ENCODE data around the gene ERBB4. TPM values are rescaled to one million over a fixed set of nuclear protein-coding genes. Genes with fewer than 3 reads are reported as not detected.

Gene ERBB4
- polyA plus RNA-seq, 2 of the 4 experiments (the other 2 are of a cell fraction), result not detected

DNA sequence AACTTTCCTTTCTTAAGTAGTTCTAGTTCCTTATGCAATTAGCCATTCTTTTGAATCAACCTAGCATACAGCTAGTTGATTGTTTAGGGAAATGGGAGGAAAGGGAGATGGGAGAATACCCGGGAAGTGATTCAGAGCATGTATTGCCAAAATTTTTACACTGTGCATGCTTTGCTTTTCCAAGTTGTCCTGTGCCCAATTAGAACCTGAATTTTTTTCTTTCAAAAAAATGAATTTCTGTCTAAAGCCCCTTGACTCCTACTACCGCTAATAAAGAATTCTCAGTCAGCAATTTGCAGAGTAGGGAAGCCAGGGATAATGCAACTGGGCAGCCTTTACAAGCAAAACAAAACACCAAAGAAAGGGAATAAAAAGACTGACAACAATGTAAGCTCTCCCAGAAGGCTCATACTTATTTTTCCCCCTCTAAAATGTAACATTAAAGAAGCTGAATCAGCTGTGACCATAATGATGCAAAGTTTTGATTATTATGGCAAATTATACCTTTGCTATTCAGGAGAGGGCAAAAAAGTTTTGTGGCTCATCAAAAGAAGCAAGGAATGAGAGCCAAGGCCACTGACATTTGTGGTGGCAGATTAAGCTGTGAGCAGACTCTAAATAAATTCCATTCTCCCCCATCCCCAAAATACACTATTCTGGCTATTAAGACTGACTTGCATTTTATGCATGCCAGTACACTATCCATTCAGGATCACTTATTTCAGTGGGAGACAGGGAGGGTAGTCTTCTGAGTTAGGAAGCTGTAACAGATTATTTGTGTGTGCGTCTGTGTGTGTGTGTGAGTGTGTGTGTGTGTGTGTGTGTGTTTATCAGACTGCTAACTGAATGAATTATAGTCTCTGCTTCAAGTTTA is 174.3 kb downstream of the ERBB4 start (continued):
- TF ChIP-seq, protein P1, sequence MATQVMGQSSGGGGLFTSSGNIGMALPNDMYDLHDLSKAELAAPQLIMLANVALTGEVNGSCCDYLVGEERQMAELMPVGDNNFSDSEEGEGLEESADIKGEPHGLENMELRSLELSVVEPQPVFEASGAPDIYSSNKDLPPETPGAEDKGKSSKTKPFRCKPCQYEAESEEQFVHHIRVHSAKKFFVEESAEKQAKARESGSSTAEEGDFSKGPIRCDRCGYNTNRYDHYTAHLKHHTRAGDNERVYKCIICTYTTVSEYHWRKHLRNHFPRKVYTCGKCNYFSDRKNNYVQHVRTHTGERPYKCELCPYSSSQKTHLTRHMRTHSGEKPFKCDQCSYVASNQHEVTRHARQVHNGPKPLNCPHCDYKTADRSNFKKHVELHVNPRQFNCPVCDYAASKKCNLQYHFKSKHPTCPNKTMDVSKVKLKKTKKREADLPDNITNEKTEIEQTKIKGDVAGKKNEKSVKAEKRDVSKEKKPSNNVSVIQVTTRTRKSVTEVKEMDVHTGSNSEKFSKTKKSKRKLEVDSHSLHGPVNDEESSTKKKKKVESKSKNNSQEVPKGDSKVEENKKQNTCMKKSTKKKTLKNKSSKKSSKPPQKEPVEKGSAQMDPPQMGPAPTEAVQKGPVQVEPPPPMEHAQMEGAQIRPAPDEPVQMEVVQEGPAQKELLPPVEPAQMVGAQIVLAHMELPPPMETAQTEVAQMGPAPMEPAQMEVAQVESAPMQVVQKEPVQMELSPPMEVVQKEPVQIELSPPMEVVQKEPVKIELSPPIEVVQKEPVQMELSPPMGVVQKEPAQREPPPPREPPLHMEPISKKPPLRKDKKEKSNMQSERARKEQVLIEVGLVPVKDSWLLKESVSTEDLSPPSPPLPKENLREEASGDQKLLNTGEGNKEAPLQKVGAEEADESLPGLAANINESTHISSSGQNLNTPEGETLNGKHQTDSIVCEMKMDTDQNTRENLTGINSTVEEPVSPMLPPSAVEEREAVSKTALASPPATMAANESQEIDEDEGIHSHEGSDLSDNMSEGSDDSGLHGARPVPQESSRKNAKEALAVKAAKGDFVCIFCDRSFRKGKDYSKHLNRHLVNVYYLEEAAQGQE (IDR thresholded peaks at IDR 0.05), result no peak

DNA sequence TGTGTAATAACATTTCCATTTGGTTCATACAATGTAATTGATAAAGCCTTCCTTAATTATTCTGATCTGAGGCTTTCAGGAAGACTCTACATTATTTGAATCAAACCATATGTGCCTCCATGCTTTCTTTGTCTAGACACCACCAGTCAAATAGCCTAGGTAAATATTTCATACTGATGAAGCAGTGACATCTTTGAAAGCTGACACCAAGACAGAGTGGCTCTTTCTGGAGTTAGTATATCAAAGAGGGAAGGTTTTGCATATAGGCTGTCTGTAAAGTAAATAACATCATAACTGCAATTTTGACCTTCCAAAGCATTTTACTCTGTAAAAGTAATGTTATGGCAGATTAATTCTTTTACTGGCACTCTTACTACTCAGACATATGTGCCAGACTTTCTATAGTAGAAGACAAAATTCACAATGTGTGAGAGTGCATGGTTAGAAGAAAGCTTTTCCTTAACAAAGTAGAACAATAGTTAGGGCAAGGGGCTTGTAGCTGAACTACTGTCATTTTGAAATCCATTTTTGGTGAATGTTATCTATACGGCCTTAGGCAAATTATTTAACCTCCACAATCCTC is 177.3 kb downstream of the ERBB4 start:
- DNase-seq (ENCODE audit: low read depth in 1 of 2, low spot score in 1 of 2) (no peak), FAIRE-seq (no peak), ATAC-seq (no peak)
- no peak overlapping the region for H3K4me3 ChIP-seq
- WGBS (ENCODE audit: missing lambda C conversion rate), result 49% methylated on average over 1 of the region's 1 CpG
- H3K4me1 ChIP-seq, result no peaks in the 10 kb centered on the region
- ChIA-PET POLR2A (no interaction called here), CTCF (no interaction called here)
- TF ChIP-seq SREBF2 (IDR thresholded peaks at IDR 0.05), result no peak
- no peak overlapping the region for H3K4me2 ChIP-seq
- no peak overlapping the region for H3K27ac ChIP-seq
- no peaks in the 10 kb centered on the region for H3K9me3 ChIP-seq

DNA sequence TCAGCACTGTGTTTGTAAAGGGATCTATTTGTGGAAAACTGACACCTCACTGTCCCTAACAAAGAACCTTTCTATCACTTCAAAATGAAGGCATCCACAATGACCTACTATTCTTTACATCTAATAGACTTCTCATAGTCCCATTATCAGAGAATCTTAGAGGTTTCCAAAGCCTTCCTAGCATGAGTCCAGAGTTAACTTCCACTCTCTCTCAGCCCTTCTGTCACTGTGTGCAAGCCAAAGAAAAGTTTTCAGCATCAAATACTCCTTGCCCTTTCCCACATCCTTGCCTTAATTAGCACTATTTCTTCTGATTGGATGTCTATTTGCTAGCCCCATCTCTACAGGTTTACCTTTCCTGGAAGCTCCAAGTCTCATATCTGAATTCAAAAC is 178.5 kb downstream of the ERBB4 start:
- no peak for DNase-seq (ENCODE audit: low read depth in 1 of 2, low spot score in 1 of 2)
- POLR2A ChIA-PET, result no interaction called here
- no peaks in the 10 kb centered on the region for H3K4me1 ChIP-seq
- H3K4me3 ChIP-seq, result no peak overlapping the region
- no peak overlapping the region for H3K4me2 ChIP-seq
- no peak for TF ChIP-seq RARB (CRISPR knock-in tag; IDR thresholded peaks at IDR 0.05)
- TF ChIP-seq, protein P2, sequence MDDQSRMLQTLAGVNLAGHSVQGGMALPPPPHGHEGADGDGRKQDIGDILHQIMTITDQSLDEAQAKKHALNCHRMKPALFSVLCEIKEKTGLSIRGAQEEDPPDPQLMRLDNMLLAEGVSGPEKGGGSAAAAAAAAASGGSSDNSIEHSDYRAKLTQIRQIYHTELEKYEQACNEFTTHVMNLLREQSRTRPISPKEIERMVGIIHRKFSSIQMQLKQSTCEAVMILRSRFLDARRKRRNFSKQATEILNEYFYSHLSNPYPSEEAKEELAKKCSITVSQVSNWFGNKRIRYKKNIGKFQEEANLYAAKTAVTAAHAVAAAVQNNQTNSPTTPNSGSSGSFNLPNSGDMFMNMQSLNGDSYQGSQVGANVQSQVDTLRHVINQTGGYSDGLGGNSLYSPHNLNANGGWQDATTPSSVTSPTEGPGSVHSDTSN (IDR thresholded peaks at IDR 0.05), result no peak
- TF ChIP-seq CBX2 (IDR thresholded peaks at IDR 0.05; ENCODE audit: borderline replicate concordance, low read depth), result no peak
- TF ChIP-seq ZC3H11A (IDR thresholded peaks at IDR 0.05), result no peak
- TF ChIP-seq, protein P3, sequence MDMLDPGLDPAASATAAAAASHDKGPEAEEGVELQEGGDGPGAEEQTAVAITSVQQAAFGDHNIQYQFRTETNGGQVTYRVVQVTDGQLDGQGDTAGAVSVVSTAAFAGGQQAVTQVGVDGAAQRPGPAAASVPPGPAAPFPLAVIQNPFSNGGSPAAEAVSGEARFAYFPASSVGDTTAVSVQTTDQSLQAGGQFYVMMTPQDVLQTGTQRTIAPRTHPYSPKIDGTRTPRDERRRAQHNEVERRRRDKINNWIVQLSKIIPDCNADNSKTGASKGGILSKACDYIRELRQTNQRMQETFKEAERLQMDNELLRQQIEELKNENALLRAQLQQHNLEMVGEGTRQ (IDR thresholded peaks at IDR 0.05), result no peak
- no peak for TF ChIP-seq FOSB (CRISPR knock-in tag; IDR thresholded peaks at IDR 0.05)
- TF ChIP-seq, protein P4, sequence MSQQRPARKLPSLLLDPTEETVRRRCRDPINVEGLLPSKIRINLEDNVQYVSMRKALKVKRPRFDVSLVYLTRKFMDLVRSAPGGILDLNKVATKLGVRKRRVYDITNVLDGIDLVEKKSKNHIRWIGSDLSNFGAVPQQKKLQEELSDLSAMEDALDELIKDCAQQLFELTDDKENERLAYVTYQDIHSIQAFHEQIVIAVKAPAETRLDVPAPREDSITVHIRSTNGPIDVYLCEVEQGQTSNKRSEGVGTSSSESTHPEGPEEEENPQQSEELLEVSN (IDR thresholded peaks at IDR 0.05; ENCODE audit: borderline replicate concordance, low read depth), result no peak
- TF ChIP-seq MAFK (IDR thresholded peaks at IDR 0.05; ENCODE audit: partially characterized antibody), result no peak
- TF ChIP-seq ZFP36 (IDR thresholded peaks at IDR 0.05; ENCODE audit: borderline replicate concordance, partially characterized antibody), result no peak
- no peak for TF ChIP-seq FOXS1 (CRISPR knock-in tag; IDR thresholded peaks at IDR 0.05)
- no peak for TF ChIP-seq CEBPB (IDR thresholded peaks at IDR 0.05)
- no peak for TF ChIP-seq POLR2A (IDR thresholded peaks at IDR 0.05; ENCODE audit: low read length)
- no peaks in the 10 kb centered on the region for H3K9me3 ChIP-seq
- ATAC-seq, result no peak
- CTCF ChIA-PET, result no interaction called here
- H3K27ac ChIP-seq, result no peak overlapping the region
- no peak for FAIRE-seq
